ENCODE results near the gene ADAMTS17.

Gene ADAMTS17

DNA sequence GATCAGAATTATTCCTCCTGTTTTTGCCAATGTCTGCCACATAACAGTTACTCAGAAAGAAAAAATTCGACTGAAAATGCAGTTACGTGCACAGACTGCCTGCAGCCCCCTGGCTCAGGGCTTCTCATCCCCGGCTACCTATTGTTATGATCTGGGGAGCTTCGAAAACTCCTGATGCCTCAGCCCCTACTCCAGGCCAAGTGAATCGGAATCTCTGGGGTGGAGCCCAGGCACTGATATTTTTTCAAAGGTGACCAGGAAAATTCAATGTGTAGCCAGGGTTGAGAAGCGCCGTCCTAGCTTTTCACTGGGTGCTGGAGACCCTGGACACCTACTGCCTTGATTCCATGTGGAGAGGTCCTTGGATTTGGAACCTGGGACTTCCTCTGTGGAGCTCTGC, 8.5 kb downstream of the ADAMTS17 start:
- no peak for DNase-seq (ENCODE audit: low spot score)
- TF ChIP-seq, protein P1, sequence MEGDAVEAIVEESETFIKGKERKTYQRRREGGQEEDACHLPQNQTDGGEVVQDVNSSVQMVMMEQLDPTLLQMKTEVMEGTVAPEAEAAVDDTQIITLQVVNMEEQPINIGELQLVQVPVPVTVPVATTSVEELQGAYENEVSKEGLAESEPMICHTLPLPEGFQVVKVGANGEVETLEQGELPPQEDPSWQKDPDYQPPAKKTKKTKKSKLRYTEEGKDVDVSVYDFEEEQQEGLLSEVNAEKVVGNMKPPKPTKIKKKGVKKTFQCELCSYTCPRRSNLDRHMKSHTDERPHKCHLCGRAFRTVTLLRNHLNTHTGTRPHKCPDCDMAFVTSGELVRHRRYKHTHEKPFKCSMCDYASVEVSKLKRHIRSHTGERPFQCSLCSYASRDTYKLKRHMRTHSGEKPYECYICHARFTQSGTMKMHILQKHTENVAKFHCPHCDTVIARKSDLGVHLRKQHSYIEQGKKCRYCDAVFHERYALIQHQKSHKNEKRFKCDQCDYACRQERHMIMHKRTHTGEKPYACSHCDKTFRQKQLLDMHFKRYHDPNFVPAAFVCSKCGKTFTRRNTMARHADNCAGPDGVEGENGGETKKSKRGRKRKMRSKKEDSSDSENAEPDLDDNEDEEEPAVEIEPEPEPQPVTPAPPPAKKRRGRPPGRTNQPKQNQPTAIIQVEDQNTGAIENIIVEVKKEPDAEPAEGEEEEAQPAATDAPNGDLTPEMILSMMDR (IDR thresholded peaks at IDR 0.05; ENCODE audit: extremely low read depth, missing control alignments): no peak

DNA sequence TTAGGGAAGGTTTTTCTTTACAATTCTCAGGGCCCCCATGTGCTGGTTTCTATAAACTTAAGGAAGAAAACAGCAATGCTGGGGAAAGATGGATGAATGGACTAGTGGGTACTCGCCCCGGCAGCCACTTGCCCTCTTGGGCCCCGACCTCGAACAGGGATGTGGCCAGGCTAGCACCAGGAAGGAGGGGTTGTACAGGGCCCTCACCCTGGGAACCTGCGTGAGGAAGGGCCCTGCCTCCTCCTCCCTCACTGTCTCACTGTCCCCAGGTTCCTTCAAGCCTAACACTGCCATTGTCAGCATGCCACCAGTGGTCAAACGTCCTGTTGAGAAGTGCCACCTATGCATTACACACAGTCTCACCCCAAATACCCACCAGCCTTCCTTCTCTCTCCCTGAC, 9.1 kb downstream of the ADAMTS17 start:
- no peak for DNase-seq (ENCODE audit: low spot score)
- TF ChIP-seq, protein P1 (IDR thresholded peaks at IDR 0.05; ENCODE audit: extremely low read depth, missing control alignments): no peak

DNA sequence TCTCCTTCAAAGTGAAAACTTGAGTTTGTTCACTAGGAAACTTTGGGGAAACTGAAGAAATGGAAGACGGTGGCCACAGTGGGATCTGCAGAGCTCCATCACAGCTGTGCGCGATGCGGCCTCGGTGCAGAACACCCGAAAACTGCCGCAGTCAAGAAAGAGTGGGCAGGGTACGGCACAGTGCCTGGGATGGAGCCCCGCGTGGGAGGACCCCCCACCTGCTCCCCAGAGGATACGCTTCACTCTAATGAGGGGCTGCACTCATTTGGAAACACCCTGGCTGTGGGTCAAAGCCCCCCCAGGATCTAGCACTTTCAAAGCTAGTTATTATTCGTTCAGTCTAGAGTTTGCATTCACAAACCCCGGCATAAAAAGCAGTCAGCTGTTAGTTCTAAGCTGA, 9.5 kb downstream of the ADAMTS17 start:
- TF ChIP-seq, protein P1 (IDR thresholded peaks at IDR 0.05; ENCODE audit: extremely low read depth, missing control alignments): no peak
- DNase-seq (ENCODE audit: low spot score): no peak

DNA sequence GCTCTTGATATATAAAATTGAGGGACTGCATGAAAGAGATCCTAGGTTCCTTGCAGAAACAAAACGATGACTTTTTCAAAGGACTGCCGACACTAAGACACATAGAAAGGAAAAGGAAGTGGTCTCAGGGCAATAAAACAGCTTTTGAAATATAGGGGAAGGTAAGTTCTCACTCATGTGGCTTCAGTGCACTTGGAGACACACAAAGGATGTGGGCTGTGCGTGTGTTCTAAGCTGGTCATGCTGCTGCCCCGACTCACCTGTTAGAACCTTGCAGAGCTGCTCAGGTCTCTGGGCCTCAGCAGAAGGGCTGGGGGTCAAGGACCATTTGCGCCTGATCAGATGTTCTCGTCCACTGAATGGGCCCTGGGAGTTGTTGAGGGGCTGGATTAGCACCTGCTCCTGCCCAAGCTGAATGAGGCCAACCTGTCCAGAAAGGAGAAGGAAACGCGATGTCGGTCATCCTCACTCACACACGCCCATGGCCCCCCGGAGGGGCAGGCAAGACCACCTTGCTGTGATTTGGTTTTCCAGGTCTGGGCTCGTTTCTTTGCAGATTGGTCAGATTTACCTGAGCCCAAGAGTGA, 11.1 kb downstream of the ADAMTS17 start:
- TF ChIP-seq, protein P1 (IDR thresholded peaks at IDR 0.05; ENCODE audit: extremely low read depth, missing control alignments): no peak

DNA sequence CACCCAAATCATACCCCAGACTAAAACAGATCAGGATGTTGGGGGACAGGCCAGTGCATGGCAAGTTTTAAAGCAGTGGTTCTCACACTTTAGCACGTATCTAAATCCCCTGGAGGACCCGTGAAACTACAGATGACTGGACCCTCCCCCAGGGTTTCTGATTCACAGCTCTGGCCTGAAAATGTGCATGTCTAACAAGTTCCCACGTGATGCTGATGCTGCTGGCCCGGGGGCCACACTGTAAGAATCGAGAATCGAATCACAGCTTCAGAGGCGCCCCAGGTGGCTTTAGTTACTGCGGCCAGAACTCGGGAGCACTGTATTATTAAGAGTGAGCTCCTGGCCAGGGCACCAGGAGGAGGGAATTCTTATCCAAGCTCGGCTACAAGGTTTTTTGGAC, 11.6 kb downstream of the ADAMTS17 start:
- no peak for DNase-seq (ENCODE audit: low spot score)
- TF ChIP-seq, protein P1 (IDR thresholded peaks at IDR 0.05; ENCODE audit: extremely low read depth, missing control alignments): no peak

More for the DNA sequence above, 11.1 kb downstream of the ADAMTS17 start:
- no peak for DNase-seq (ENCODE audit: low spot score)

DNA sequence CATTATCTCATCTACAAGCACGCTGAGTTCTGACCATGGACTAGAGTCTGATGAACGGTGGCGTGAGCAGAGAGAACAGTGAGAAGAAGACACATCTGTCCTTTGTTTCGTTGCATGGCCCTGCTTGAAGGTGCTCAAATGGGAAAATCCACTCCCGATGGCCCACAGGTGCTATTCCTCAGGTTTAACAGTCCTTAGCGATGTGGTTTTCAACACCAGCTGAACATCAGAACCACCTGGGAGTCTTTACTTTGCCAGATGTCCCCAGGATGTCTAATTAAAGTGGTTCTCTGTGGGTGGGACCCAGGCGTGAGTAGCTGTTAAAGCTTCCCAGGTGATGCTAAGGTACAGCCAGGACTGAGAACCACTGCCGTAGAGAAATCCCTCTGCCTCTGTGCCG, 13.0 kb downstream of the ADAMTS17 start:
- DNase-seq (ENCODE audit: low spot score): no peak
- TF ChIP-seq, protein P1 (IDR thresholded peaks at IDR 0.05; ENCODE audit: extremely low read depth, missing control alignments): no peak

DNA sequence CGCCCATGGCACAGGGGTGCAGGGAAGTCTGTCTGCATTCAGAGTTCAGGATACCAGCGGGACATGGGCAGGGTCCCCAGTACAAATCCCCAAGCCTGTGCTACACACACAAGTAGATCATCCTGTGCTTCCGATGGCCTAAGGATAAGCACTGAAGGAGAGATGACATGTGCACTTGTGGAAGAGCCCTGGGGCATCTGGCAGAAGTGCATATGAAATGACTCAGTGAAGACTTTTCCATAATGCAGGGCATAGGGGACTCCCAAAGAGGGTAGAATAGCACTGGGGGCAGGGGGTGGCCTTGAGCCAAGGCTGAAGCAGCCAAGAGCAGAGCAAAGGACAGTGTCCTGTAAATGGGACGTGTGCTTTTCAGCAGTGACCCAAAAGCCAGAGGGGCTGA, 22.9 kb downstream of the ADAMTS17 start:
- no peak for DNase-seq (ENCODE audit: low spot score)
- TF ChIP-seq, protein P1 (IDR thresholded peaks at IDR 0.05; ENCODE audit: extremely low read depth, missing control alignments): no peak
